HS-27A (cell line): ENCODE data around the gene PFAS.

Experiments
- DNase-seq: peaks from one replicate; pipeline ENCODE4 v3.0.0-alpha.2; 2012; ENCODE audit warnings: low read depth, missing footprints

Gene PFAS

DNA sequence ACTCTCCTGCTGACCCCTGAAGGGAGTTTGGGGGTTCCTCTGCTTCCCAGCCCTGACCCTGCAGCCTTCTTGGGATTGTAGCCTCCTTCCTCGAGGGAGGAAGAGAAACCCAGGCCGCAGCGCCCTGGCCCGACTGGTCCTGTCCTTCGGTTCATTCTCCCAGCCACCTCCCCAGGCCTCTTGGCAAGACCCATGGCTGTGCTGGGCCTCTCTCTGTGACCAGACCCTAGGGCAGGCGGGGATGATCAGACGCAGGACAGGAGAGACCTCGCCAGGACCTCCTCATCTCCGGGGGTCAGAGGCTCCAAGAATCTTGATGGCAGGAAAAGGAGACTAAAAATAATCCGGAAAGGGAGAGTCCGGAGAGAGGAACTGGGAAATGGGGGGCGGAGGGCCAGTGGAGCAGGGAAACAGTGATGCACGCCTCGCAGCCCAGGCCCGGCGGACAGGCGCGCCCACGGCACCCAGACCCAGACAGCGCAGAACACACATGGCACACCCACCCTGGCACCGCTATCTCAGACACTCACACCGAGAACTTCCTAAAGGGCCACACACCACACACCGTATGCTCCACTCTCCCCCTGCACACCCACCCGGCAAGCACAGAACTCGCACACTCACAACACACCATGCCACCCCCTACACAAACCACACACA lies 62.2 kb downstream of the PFAS start:
- no peak for DNase-seq

DNA sequence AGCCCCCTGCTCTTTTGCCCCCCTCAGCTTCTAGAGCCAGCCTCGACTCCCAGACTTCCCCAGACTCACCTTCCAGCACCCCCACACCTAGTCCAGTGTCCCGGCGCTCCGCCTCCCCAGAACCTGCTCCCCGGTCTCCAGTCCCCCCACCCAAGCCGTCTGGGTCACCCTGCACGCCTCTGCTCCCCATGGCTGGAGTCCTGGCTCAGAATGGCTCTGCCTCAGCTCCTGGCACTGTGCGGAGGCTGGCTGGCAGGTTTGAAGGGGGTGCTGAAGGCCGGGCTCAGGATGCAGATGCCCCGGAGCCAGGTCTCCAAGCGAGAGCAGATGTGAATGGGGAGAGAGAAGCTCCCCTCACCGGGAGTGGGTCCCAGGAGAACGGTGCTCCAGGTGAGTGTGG lies 63.2 kb downstream of the PFAS start:
- no peak for DNase-seq

DNA sequence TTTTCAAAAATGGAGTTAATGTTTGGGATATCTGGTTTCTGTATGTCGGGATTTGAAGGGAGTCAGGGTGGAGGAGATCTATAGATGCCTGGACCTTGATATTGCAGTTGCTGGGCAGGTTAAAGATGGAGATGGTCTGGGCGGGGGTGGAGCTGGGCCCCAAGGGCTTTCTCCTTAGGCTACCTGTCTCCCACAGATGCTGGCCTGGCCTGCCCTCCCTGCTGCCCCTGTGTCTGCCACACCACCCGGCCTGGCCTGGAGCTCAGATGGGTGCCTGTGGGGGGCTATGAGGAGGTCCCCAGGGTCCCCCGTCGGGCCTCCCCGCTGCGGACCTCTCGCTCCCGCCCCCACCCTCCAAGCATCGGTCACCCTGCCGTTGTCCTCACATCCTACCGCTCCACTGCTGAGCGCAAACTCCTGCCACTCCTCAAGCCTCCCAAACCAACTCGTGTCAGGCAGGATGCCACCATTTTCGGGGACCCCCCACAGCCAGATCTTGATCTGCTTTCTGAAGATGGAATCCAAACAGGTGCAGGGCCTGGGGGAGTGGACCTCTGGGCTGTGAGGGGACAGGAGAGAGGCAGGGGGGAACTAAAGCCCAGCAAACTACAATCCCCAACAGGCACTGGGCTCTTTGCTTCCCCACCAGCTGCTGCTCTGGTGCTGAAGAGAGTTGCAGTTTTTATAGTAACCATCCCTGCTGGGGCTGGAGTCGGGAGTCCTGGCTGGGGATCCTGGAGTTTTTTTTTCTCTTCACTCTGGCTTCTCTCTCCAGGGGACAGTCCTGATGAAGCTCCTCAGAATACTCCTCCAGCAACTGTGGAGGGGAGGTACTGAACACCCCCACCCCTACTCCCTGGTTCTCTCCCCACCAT lies 63.9 kb downstream of the PFAS start:
- no peak for DNase-seq

DNA sequence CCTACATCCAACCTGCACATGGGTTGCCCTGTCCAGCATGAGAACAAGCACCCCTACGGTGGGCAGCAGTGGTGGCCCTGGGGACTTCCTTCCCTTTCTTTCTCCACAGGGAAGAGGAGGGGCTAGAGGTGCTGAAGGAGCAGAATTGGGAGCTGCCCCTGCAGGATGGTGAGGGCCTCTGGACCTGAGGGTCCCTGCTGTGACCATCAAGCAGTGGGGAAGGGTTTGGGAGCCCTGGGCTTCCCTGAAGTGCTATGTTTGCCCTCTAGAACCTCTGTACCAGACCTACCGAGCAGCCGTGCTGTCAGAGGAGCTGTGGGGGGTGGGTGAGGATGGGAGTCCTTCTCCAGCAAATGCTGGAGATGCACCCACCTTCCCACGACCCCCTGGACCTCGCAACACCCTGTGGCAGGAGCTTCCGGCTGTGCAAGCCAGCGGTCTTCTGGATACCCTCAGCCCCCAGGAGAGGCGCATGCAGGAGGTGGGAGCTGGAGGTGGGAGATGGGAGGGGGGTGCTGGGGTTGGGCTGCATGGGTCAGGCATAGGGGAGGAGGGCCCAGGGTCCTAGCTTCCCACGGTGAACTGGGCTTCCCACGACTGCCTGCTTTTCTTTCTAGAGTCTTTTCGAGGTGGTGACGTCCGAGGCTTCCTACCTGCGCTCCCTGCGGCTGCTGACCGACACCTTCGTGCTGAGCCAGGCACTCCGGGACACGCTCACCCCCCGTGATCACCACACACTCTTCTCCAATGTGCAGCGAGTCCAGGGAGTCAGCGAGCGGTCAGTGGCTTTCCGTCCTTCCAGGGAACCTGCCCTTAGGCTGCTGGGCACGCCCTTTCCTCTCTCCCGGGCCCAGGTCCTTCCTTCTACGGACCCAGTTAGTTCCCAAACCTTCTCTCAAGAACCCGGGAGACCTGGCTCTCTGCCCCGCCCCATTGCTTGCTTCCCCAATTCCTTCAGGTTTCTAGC lies 66.0 kb downstream of the PFAS start:
- DNase-seq, result no peak

DNA sequence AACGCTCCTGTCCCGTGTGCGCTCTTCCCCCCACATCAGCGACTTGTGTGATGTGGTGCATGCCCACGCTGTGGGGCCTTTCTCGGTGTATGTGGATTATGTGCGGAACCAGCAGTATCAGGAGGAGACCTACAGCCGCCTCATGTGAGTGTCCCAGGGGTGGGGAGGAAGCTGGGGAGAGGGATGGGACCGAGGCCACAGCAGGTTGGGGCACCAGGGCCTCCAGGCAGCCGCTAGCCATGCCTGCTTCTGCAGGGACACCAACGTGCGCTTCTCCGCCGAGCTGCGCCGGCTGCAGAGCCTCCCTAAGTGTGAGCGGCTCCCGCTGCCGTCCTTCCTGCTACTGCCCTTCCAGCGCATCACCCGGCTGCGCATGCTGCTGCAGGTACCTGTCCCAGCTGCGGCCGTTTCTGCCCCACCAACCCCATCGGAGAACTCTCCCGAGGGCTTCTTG lies 66.7 kb downstream of the PFAS start:
- DNase-seq, result no peak

DNA sequence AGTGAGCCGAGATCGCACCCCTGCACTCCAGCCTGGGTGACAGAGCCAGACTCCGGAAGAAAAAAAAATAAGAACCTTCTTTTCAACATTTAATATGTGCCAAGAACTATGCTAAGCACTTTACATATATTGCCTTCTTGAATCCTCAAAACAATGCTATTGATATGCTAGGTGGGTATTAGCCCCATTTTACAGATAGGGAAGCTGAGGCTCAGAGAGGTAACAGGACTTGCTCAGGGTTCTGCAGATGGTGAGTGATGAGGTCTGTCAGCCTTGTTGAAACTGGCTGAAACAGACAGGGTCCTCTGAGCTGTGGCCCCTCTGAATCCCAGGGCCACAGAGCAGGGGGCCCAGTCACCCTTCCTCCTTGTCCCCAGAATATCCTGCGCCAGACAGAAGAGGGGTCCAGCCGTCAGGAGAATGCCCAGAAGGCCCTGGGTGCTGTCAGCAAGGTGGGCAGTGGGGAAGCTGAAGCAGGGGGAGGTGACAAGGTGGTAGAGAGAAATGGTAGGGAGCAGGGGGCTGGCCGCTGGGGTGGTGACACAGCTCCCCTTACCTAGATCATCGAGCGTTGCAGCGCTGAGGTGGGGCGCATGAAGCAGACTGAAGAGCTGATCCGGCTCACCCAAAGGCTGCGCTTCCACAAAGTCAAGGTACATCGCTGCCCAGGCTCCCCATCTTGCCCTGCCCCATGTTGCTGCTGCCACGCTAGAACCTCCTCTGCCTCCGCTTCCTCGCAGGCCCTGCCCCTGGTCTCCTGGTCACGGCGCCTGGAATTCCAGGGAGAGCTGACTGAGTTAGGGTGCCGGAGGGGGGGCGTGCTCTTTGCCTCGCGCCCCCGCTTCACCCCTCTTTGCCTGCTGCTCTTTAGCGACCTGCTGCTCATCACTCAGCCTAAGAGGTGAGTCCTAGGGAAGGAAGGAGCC lies 69.2 kb downstream of the PFAS start:
- DNase-seq, result no peak
